Lung (tissue), 12 donors: ENCODE results near the gene TSC22D1. TPM values are rescaled to one million over a fixed set of nuclear protein-coding genes. Genes with fewer than 3 reads are reported as not detected.
A peak's percentile ranks its signal among the peaks of the same experiment; 100 is the strongest.

Experiments used
- ATAC-seq: fragments of 200-7000 bp; cut with Tn5 transposase; one replicate; pipeline ENCODE4 v1.9.1; 2020; ENCODE audit warnings: moderate number of reproducible peaks; ENCODE audit not compliant: insufficient read depth, low FRiP score
- DNase-seq, 3 donors: peaks; one replicate each; pipeline ENCODE4 v3.0.0-alpha.2; 2013 to 2017
- H3K27ac ChIP-seq, 2 donors: one replicate each; pipeline ENCODE4 v1.5.1; 2013; ENCODE audit warnings: mild to moderate bottlenecking in 2 of 2, moderate library complexity in 2 of 2, control low read depth in 1 of 2, inconsistent platforms in 1 of 2, low read depth in 1 of 2, low read length in 1 of 2
- H3K27me3 ChIP-seq, 3 donors: one replicate each; pipeline ENCODE4 v1.5.1; 2013; ENCODE audit warnings: low read length in 2 of 3; ENCODE audit not compliant: control insufficient read depth in 3 of 3, insufficient read depth in 3 of 3
- H3K36me3 ChIP-seq, 4 donors: one replicate each; pipeline ENCODE4 v1.5.1; 2013; ENCODE audit warnings: low read length in 4 of 4, mild to moderate bottlenecking in 1 of 4, moderate library complexity in 1 of 4; ENCODE audit not compliant: control insufficient read depth in 4 of 4, insufficient read depth in 4 of 4
- H3K4me1 ChIP-seq, 5 donors: one replicate each; pipeline ENCODE4 v1.5.1; 2013; ENCODE audit warnings: low read length in 5 of 5, mild to moderate bottlenecking in 2 of 5, moderate library complexity in 1 of 5; ENCODE audit not compliant: control insufficient read depth in 5 of 5, insufficient read depth in 5 of 5
- H3K4me3 ChIP-seq: one replicate; pipeline ENCODE4 v1.5.1; 2013; ENCODE audit warnings: mild to moderate bottlenecking, control low read depth, moderate library complexity
- H3K9ac ChIP-seq, 2 donors: one replicate each; pipeline ENCODE4 v1.5.1; 2013; ENCODE audit warnings: low read length in 2 of 2, control low read depth in 1 of 2; ENCODE audit not compliant: insufficient read depth in 1 of 2
- H3K9me3 ChIP-seq, 4 donors: one replicate each; pipeline ENCODE4 v1.5.1; 2013; ENCODE audit warnings: low read length in 3 of 4, mild to moderate bottlenecking in 1 of 4, moderate library complexity in 1 of 4; ENCODE audit not compliant: control insufficient read depth in 4 of 4, insufficient read depth in 3 of 4
- CTCF ChIP-seq: IDR thresholded peaks from 2 replicates; pipeline ENCODE4 v1.5.1; 2012; ENCODE audit warnings: mild to moderate bottlenecking; ENCODE audit errors: control extremely low read depth, extremely low read depth
- WGBS, 2 donors: extraction: QIAGEN DNeasy Blood & Tissue Kit; methylation state at CpG; one replicate each; pipeline ENCODE4 v1.1.7; 2013; 5-methylcytosine and 5-hydroxymethylcytosine counted together
- polyA plus RNA-seq, 2 donors: library from polyadenylated mRNA; stranded (reverse); fragments of 200-250 nt; gene quantifications; one replicate each; pipeline ENCODE4 v1.2.1, GENCODE V29; 2013
- total RNA-seq, 2 donors: library from RNA; depleted of rRNA in 1 of 2; stranded (reverse); fragments of >200 nt in 1 of 2; gene quantifications; one replicate each; pipeline ENCODE4 v1.2.1, GENCODE V29; 2014 to 2021
- donor health status: control.
- donor health status: control.
- donor health status: Bipolar disorder and iron deficiency.
- donor health status: healthy.
- donor health status: DM: yes; HTN: yes; CAD: no.

TSC22D1 gene
- total and polyA plus RNA-seq, 4 donors: 77.0 to 179 (median 123) TPM

GRCh38 chr13:44540761-44541434 is 35.2 kb downstream of the TSC22D1 start:
- DNase-seq: no peak
- H3K4me1 ChIP-seq: no peaks in the 10 kb centered on the region
- peaks cover 0 to 4% (median 0%) of the 10 kb centered on the region in 4 donors for H3K36me3 ChIP-seq
- H3K27me3 ChIP-seq: no peaks in the 10 kb centered on the region
- no peak overlapping the region for H3K27ac ChIP-seq
- no peak overlapping the region for H3K4me3 ChIP-seq
- H3K9me3 ChIP-seq: no peaks in the 10 kb centered on the region
- WGBS, 2 donors: 77 to 87% methylated on average over 4 of the region's 4 CpGs
- no peak for TF ChIP-seq CTCF
- ATAC-seq: no peak
- H3K9ac ChIP-seq: no peak overlapping the region

GRCh38 chr13:44537248-44537647 is 38.9 kb downstream of the TSC22D1 start:
- Histone ChIP-seq H3K9ac (no peak overlapping the region), H3K36me3 (peaks cover 0 to 4% (median 0%) of the 10 kb centered on the region in 4 donors), H3K27ac (no peak overlapping the region), H3K4me3 (no peak overlapping the region), H3K4me1 (no peaks in the 10 kb centered on the region), H3K27me3 (no peaks in the 10 kb centered on the region), H3K9me3 (no peaks in the 10 kb centered on the region)
- WGBS, 2 donors: 73 to 86% methylated on average over 2 of the region's 2 CpGs
- ATAC-seq (no peak), DNase-seq (no peak)
- no peak for TF ChIP-seq CTCF

DNA sequence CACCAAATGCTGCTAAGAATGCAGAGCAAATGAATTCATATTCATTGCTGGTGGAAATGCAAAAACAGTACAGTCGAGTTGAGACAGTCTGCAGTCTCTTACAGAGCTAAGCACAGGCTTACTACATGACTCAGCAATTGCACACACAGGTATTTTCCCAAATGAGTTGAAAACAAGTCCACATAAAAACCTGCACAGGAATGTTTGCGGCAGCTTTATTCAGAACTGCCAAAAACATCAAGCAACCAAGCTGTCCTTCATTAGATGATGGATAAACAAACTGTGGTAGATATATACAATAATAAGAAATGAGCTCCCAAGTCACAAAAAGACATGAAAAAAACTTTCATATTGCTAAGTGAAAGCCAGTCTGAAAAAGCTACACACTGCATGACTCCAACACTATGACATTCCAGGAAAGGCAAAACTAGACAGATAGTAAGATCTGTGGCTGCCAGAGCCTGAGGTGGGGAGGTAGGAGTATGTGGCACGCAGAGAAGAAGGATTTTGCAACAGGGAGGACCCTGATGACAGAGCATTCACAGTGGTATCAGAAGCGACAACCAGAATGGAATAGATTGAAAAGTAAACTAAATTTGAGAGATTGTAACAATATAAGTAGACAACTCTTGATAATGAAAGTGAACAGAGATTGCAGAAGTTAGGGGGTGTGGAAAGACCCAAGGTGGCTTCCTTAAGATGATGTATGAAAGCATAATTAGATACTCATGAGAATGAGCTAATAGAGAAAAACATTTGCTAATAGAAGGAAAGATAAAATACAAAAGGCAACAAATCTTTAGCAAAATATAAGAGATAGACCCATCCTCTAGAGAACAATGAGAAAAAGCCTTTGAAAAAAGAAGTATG is 52.7 kb downstream of the TSC22D1 start:
- no peak overlapping the region for H3K4me3 ChIP-seq
- no peak overlapping the region for H3K9ac ChIP-seq
- TF ChIP-seq CTCF: no peak
- H3K27ac ChIP-seq: peak overlapping the region in 1 of 2 donors; percentile 42
- 33 to 48% methylated on average over 4 of the region's 4 CpGs for WGBS, 2 donors
- no peaks in the 10 kb centered on the region for H3K36me3 ChIP-seq
- DNase-seq: peak in 1 of 3 donors; percentile 21
- no peaks in the 10 kb centered on the region for H3K27me3 ChIP-seq
- H3K9me3 ChIP-seq: no peaks in the 10 kb centered on the region
- H3K4me1 ChIP-seq: peaks cover 0 to 7% (median 0%) of the 10 kb centered on the region in 5 donors
- ATAC-seq: no peak
